ENCODE results near the gene SDHD. TPM values are rescaled to one million over a fixed set of nuclear protein-coding genes. Genes with fewer than 3 reads are reported as not detected.

SDHD gene
- total and polyA plus RNA-seq, 10 of the 15 experiments (the other 5 are each of a cell fraction or from before 2014, with no cell fraction given), result 114 to 775 (median 187) TPM

GRCh38 chr11:112057170-112057569 is 29.5 kb upstream of the SDHD start (continued):
- TF ChIP-seq PRDM15 (CRISPR knock-in tag; IDR thresholded peaks at IDR 0.05) (no peak), RELB (IDR thresholded peaks at IDR 0.05; ENCODE audit: low read depth) (no peak), SP1 (IDR thresholded peaks at IDR 0.05; ENCODE audit: low read depth, low read length) (no peak), PAX5 (IDR thresholded peaks at IDR 0.05; ENCODE audit: borderline replicate concordance, low read depth, low read length) (no peak), SMC3 (IDR thresholded peaks at IDR 0.05; ENCODE audit: borderline replicate concordance, low read length) (no peak), EZH2 (IDR thresholded peaks at IDR 0.05; ENCODE audit: borderline replicate concordance, control insufficient read depth, low read depth, low read length) (no peak)

GRCh38 chr11:112058103-112058502 is 28.6 kb upstream of the SDHD start:
- no peaks in the 10 kb centered on the region; the same call in 2 of the 3 replicates for H3K9me3 ChIP-seq (replicated peaks; ENCODE audit: control insufficient read depth, insufficient read depth, low read length)
- no peak overlapping the region for H3K4me3 ChIP-seq
- ChIA-PET RAD21 (ENCODE audit: unreplicated experiment) (no interaction called here), POLR2A (no interaction called here), SMC1A (ENCODE audit: uncharacterized antibody, unreplicated experiment) (no interaction called here), CTCF (interaction anchor here (0.6 to 1.3 kb wide), 2 partner anchors 10 to 86 kb away, joined by 3 to 5 read pairs; no protein-coding TSS in a partner anchor)
- ATAC-seq (no peak), FAIRE-seq (no peak), DNase-seq (ENCODE audit: low read depth, low spot score) (no peak)
- H2AFZ ChIP-seq (ENCODE audit: control insufficient read depth, low read depth, low read length), result no peak overlapping the region
- H4K20me1 ChIP-seq (ENCODE audit: control insufficient read depth, insufficient read depth), result no peaks in the 10 kb centered on the region
- intact Hi-C loops (cut with micrococcal nuclease; ENCODE audit: unreplicated experiment) (no loop called here), in situ Hi-C loops (cut with MboI) (no loop called here)
- H3K4me1 ChIP-seq (ENCODE audit: control insufficient read depth, insufficient read depth, low read length), result no peaks in the 10 kb centered on the region
- peaks cover 2 to 27% of the 10 kb centered on the region in 2 experiments for H3K36me3 ChIP-seq (ENCODE audit: control insufficient read depth in 2 of 2, insufficient read depth in 2 of 2, low read length in 1 of 2)
- TF ChIP-seq IRF4 (IDR thresholded peaks at IDR 0.05; ENCODE audit: low read depth, low read length) (no peak), YBX1 (IDR thresholded peaks at IDR 0.05) (no peak), WRNIP1 (IDR thresholded peaks at IDR 0.05; ENCODE audit: borderline replicate concordance, low read depth, low read length) (no peak), ZSCAN29 (IDR thresholded peaks at IDR 0.05) (no peak), PAX8 (IDR thresholded peaks at IDR 0.05) (no peak)
- H3K9ac ChIP-seq (ENCODE audit: control insufficient read depth, insufficient read depth, low read length), result no peak overlapping the region
- H3K79me2 ChIP-seq (ENCODE audit: control insufficient read depth, insufficient read depth, low read length), result no peaks in the 10 kb centered on the region
- H3K4me2 ChIP-seq (ENCODE audit: control insufficient read depth, insufficient read depth), result no peak overlapping the region
- no TSS peak for BruUV-seq (replicated peaks)
- no peak overlapping the region for H3K27ac ChIP-seq (ENCODE audit: control insufficient read depth, insufficient read depth)
- WGBS (ENCODE audit: insufficient coverage, insufficient replicate concordance, low lambda C conversion rate, missing lambda C conversion rate), result 0% methylated on average over 1 of the region's 1 CpG
- no peaks in the 10 kb centered on the region for H3K27me3 ChIP-seq (replicated peaks in 1 of 2; ENCODE audit: control insufficient read depth in 2 of 2, insufficient read depth in 2 of 2, low read length in 1 of 2)
